Head of caudate nucleus (tissue), 42 donors: ENCODE results near the gene PABPC4L.
"Not testable (repeated sequence)": the region's sequence is repeated elsewhere in the genome, so short reads cannot be mapped to it uniquely, and the experiment has no call there.

Experiments
- DNase-seq, 42 donors: peaks; one replicate each; pipeline versions ENCODE4 v3.0.0 to v3.0.0-alpha.2; 2020 to 2021; ENCODE audit warnings: mixed read lengths in 7 of 42
- intact Hi-C: fragments of 100-400 bp; cut with DNase I; formaldehyde crosslinking; loops from one replicate; pipeline ENCODE4 v1.15.0; 2022

Gene PABPC4L

DNA sequence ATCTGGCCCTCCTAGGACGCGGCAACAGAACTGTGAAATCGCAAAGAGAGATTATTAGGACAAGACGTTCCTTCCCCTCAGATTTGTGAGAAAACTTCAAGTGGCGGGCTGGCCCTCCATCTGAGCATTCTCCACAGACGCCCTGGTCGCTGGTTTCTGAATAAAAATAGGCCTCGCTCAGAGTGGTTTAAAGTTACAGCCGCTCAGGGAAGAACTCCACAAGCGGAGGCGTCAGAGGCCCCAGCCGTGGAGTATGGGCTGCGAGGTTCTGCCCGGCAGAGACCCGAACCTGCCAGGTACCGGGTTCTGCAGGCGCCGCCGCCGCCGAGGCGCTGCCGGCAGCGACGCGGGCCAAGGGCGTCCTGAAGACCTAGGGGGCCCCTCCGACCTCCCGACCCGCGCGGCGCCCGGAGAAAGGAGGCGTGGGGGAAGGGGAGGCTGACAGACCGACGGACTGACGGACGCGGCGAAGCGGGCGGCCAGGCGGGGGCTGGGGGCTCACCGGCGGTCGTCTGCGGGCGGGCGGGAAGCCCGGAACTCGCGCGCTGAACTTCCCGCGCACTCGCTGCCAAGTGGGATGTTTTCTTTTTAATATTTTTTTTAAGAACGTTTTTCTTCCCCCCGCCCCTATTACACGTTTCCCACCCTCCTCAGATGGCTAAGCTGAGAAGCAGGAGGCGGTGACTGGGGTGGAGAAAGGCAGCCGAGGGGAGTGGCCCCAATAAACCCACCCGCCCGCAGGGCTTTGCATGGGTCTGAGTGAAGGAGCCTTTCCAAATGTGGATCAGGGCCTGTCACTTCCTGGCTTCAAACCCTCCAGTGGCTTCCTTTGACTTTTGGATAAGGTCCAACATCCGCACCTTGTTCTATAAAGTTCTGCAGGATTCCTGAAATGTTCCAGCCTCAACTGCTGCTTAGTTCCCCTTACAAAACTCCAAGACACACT lies at the start of gene PABPC4L:
Gene PABPC4L, minus strand, starts transcription at position 574 of the 946 bp plus-strand sequence. CDS start 770 bp downstream, outside the sequence.
- peak in 3 of 42 donors; percentile 1 to 3 (median 2) for DNase-seq
- intact Hi-C loops: no loop called here

DNA sequence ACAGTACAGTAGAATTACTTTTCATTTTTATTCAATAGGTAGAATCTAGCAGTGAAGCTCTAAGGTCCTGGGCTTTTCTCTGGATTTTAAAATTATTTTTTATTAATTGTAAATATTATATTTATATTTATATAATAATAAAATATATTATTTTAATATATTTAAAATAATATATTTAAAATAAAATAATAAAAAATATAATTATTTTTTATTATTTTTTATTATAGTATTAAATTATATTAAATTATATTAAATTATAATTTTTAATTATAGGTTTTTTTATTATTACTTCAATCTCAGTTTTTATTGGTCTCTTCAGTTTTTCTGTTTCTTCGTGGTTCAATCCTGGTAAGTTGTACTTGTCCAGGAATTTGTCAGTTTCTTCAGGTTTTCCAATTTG lies 49.7 kb upstream of the PABPC4L start:
- no peak for DNase-seq
- intact Hi-C loops: no loop called here

DNA sequence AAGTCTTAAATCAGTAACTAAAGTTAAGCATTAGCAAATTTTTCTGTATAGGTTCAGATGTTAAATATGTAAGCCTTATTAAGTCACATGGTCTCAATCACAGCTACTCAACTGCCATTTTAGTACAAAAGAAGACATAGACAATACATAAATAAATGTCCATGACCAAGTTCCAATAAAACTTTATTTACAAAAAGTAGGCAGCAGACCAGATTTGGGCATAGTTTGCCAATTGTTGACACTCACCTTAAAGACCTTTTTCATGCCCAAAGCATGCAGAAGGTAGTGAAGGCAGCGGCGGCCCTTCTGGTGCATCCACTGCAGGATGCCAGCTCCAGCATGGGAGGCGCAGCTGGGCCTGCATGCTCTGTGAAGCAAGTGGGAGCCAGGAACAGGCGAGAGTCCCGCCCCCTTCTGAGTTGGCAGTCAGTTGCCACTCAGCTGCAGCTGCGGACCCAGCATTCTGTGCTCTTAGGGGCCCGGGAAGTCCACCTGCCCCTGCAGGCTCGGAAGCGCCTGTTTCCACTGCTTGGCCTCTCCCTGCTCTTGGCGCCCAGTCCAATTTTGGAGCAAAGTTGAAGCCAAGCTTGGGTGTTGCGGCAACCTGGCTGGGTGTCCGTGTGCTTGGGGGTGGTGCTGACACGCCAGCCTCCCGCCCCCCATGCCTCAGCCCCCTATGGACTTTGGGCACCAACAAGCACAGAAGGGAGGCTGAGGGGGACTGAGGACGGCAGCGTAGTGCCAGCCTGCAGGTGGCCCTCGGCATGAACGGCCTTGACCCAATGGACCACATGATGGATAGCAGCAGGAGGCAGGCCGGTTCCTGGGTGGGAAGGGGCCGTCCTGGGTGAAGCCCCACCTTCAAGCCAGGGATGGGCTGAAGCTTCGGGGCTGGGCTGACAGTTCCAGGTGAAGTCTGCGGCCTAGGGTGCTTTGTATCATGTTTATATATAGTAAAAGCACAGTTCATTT lies 42.4 kb upstream of the PABPC4L start:
- intact Hi-C loops: no loop called here
- no peak for DNase-seq

DNA sequence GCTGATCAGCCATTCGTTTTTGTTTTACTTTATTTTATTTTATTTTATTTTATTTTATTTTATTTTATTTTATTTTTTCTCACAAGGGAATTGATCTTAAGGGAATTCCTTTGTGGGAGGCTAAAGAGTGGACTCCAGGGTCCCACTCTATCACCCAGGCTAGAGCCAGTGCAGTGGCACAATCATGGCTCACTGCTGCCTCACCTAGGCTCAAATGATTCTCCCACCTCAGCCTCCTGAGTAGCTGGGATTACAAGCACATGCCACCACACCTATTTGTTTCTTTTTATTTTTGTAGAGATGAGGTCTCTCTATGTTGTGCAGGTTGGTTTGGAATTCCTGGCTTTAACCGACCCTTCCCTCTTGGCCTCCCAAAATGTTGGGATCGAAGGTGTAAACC lies 17.5 kb upstream of the PABPC4L start:
- DNase-seq: no peak
- intact Hi-C loops: no loop called here

DNA sequence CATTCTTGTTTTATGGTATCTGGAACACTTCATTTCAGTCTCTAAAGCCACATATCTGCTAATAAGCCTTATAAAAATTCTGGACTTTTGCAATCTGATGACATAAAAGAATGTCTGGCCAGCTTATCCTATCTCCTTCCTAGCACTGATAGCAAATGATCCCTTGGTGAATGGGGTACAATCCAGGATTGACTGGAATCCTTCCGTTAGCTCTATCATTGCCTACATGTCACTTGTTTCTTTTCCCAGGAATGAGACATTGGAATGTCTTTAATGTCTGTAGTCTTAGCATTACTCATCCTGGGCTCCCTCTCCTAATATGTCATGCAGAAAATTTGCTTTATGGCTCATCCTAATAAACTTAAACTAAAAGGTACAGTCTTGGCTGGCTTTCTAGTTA lies 14.8 kb upstream of the PABPC4L start:
- intact Hi-C loops: no loop called here
- no peak for DNase-seq

DNA sequence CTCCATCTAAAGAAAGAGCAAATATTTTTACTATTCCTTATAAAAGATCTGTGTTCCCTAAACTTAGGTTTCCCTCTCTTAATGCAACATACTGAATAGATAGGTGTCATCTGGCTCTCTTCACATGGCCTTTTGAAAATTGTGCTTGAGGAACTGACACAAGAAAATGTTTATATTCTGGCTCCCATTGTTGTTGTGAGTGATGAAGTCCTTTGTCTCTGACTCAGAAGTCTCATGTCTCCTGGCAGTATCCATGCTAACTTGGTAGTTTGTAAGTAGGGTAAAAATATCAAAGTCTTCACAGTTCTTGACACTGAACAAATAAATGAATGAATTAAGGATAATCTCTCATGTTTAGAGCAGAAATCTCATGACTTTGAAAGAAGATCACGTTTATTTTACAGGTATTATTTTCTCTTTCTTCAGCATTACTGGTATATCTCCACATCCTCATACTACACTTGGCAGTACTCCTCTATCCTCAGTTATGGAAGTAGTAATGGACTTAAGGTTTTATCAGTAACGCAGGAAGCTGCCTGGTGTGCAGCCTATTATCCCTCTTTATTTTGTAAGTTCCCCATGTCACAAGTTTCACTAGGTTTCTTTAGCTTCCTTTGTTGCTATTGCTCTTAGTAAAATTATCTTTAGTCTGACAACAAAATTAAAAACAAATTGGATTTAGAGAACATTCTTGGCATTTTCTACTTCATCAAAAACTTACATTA lies 14.2 kb upstream of the PABPC4L start:
- intact Hi-C loops: no loop called here
- DNase-seq: no peak

DNA sequence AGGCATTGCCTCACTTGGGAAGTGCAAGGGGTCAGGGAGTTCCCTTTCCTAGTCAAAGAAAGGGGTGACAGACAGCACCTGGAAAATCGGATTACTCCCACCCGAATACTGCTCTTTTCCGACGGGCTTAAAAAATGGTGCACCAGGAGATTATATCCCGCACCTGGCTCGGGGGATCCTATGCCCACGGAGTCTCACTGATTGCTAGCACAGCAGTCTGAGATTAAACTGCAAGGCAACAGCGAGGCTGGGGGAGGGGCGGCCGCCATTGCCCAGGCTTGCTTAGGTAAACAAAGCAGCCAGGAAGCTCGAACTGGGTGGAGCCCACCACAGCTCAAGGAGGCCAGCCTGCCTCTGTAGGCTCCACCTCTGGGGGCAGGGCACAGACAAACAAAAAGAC lies 6.4 kb upstream of the PABPC4L start:
- intact Hi-C loops, DNase-seq: not testable (repeated sequence)

DNA sequence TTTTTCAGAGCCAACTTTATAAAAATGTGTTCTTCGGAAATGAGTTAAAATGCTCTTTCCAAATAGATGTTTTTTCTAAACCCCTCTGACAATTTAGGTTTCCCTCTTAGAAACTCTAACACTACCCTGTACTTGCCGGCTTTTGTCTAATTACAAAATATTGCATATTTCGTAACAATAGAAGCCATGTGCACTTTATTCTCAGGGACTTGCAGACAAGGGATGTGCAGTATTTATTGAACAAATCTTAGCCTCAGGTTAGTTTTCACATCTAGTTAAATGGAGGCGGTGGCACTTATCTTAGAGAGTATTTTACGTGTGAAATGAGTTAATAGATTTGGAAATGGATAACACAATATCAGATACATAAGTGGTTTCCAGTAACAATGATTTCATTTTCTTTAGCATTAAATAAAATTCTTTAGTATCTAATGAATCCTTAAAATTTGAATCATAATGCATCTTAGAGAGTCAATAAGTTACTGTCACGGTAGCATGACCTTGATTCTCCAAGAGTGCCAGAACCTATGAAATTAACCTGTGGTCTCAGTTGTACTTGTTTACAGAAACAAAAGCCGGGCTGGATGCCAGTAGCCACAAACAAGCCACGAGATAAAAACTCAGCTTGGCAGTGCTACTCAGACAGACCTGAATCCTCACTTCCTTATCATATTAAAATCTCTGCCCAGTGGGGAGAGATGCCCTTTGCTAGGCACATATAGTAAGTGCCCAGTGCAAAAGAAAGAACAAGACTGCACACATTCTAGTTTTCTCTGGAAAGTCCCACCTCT lies 772 bp upstream of the PABPC4L start:
- intact Hi-C loops: no loop called here

DNA sequence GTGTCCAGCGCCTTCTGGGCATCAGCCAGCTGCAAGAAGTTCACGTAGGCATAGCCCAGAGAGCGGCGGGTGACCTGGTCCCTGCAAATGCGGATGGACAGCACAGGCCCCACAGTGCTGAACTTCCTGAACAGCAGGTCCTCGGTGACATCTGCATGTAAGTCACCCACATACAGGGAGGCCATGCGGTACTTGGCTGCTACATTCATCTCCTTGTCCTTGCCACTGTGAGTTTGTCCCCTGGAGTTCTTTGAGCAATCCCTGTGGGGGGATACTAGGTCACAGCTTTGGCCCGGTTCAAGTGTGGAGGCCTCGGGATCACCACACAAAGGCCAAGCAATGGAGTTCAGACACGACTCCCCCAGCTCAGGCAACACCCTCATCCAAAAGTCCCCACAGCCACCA lies 776 bp downstream of the PABPC4L start:
- no peak for DNase-seq
- intact Hi-C loops: no loop called here

More for the DNA sequence above, 772 bp upstream of the PABPC4L start:
- no peak for DNase-seq

DNA sequence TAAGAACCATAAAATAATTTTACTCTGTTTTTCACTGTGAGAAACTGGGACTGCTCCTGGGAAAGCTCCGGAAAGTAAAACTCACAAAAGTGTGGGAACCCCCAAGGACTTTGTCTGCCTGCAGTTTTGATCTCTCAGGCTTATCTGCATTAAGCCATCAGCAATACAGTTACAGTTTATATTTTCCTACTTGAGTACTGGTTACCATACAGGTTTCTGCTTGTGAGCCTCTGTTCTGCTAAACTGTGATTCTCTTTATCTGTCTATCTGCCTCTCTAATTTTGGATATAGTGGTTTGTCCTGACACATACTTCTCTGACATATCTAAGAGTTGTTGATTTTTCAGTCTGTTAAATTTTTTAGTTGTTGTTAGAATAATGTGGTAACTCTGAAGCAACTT lies 11.6 kb downstream of the PABPC4L start:
- intact Hi-C loops: no loop called here
- no peak for DNase-seq

DNA sequence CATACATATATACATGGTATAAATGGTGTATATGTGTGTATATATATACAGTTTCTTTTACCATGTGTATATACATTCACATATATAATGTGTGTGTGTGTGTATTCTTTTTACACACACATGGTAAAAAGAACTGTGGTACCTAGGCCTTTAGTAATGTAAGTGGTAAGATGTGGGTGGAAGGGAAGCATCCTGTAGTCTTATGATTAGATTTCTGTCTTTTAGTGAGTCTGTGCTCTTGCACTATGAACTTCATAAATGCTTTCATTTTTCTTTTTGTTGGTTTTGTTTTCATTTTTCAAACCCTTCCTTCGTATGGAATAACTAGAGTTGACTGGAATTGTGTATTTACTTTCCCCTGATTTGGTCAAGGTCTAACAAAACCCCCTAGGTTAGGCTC lies 12.1 kb downstream of the PABPC4L start:
- intact Hi-C loops: no loop called here
- DNase-seq: no peak

DNA sequence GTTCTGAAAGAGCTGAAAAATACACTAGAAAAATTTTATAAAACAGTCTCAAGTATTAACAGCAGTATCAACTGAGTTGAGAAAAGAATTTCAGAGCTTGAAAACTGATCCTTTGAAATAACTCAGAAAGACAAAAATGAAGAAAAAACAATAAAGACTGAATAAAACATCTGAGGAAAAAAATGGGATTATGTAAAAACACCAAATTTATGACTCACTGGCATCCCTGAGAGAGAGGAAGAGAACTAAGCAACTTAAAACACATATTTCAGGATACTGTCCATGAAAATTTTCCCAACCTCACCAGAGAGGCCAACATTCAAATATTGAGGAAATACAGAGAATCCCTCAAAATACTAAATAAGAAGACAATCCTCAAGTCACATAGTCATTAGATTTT lies 22.9 kb downstream of the PABPC4L start:
- DNase-seq: no peak
- intact Hi-C loops: no loop called here

DNA sequence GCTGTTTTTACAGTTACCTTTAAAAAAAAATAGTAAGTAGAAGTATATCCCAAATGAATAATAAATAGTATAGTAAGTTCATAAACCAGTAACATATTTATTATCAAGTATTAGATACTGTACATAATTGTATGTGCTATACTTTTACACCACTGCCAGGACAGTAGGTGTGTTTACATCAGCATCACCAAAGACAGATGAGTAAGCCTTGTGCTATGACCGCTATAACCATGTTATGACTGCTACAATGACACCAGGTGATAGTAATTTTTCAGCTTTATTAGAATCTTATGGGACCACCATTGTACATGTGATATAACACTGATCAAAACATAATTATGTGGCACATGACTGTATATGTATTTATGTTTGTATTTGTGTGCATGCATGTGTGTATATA lies 27.3 kb downstream of the PABPC4L start:
- intact Hi-C loops: no loop called here

DNA sequence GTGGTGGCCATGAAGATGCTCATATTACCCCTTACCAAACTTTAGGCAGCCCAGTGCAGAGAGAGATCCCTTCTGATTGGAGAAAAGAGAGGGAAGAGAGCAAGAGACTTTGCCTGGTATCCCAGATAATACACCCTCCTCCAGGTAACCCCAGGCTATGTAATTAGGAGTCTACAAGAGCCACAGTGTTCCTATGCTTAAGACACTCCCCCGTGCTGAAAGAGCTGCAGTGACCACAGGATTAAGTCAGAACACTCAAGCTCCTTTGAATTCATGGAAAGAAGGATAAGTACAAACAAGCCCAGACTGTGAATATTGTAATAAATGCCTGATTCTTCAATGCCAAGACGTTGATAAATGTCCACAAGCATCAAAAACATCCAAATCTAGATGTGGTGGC lies 41.4 kb downstream of the PABPC4L start:
- intact Hi-C loops: no loop called here
- no peak for DNase-seq

More for the DNA sequence above, 27.3 kb downstream of the PABPC4L start:
- DNase-seq: no peak

DNA sequence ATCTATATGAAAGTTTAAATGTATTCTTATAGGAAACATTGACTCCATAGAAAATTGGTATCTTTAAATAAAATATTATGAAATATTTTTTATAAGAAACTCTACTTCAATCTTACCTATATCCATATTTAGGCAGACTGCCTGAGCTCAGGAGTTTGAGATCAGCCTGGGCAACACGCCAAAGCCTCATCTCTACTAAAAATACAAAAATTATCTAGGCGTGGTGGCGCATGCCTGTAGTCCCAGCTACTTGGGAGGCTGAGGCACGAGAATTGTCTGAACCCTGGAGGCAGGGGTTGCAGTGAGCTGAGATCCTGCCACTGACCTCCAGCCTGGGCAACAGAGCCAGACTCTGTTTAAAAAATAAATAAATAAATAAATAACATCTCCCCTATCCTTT lies 47.5 kb downstream of the PABPC4L start:
- intact Hi-C loops: no loop called here
- no peak for DNase-seq

DNA sequence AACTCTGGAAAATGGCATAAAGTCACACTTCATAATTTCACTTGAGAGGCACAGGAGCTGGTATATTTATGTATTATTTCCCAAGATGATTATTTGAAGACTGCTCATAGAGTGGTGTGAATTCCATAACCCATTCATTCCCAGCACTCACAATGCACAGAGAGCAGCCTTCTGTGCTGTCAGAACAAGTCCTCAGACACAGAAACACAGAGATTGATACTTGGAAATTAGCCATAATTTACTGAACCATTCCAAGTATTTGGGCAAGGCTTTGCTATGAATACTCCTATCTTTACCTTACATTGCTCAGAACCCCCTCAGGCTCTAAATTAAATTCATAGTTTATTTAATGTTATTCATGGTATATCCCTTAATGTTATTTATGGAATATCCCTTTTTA lies 53.6 kb downstream of the PABPC4L start:
- DNase-seq: no peak
- intact Hi-C loops: no loop called here
